Liver (tissue), 9 donors: ENCODE data around the gene PDE10A. TPM values are rescaled to one million over a fixed set of nuclear protein-coding genes. Genes with fewer than 3 reads are reported as not detected.

Experiments
- DNase-seq: peaks from one replicate; pipeline ENCODE4 v3.0.0-alpha.2; 2017; ENCODE audit warnings: low spot score
- H3K27ac ChIP-seq, 2 donors: one replicate each; pipeline ENCODE4 v1.7.0; 2013; ENCODE audit warnings: inconsistent platforms in 2 of 2, low read length in 2 of 2, control low read depth in 1 of 2, low read depth in 1 of 2, mild to moderate bottlenecking in 1 of 2
- H3K27me3 ChIP-seq, 4 donors: one replicate each; pipeline versions ENCODE4 v1.6.1 to v1.7.0; 2013; ENCODE audit warnings: low read length in 3 of 4, inconsistent platforms in 1 of 4, mild to moderate bottlenecking in 1 of 4, moderate library complexity in 1 of 4; ENCODE audit not compliant: control insufficient read depth in 4 of 4, insufficient read depth in 4 of 4
- H3K36me3 ChIP-seq, 4 donors: one replicate each; pipeline versions ENCODE4 v1.6.1 to v1.7.0; 2013; ENCODE audit warnings: low read length in 3 of 4, mild to moderate bottlenecking in 3 of 4, low read depth in 1 of 4, moderate library complexity in 1 of 4; ENCODE audit not compliant: control insufficient read depth in 4 of 4, insufficient read depth in 3 of 4
- H3K4me1 ChIP-seq, 4 donors: one replicate each; pipeline versions ENCODE4 v1.6.1 to v1.7.0; 2013; ENCODE audit warnings: low read length in 3 of 4, mild to moderate bottlenecking in 3 of 4, moderate library complexity in 1 of 4; ENCODE audit not compliant: control insufficient read depth in 4 of 4, insufficient read depth in 4 of 4
- H3K4me3 ChIP-seq, 3 donors: one replicate each; pipeline versions ENCODE4 v1.6.1 to v1.7.0; 2013; ENCODE audit warnings: low read length in 3 of 3, control low read depth in 1 of 3, low read depth in 1 of 3, mild to moderate bottlenecking in 1 of 3
- H3K9ac ChIP-seq, 2 donors: one replicate each; pipeline ENCODE4 v1.7.0; 2013; ENCODE audit warnings: low read length in 2 of 2, mild to moderate bottlenecking in 2 of 2, moderate library complexity in 2 of 2, control low read depth in 1 of 2, low read depth in 1 of 2
- H3K9me3 ChIP-seq, 4 donors: one replicate each; pipeline versions ENCODE4 v1.6.1 to v1.7.0; 2013; ENCODE audit warnings: low read length in 3 of 4; ENCODE audit not compliant: control insufficient read depth in 4 of 4
- CTCF ChIP-seq: fragments of 150-350 bp; IDR thresholded peaks from 2 replicates; pipeline ENCODE4 v1.5.1; 2017; ENCODE audit warnings: improper control_type of control experiment, low read depth, low read length; ENCODE audit not compliant: missing input control
- FOXA1 ChIP-seq: IDR thresholded peaks from 2 replicates; pipeline ENCODE4 v1.6.1; 2016; ENCODE audit warnings: antibody characterized with exemption
- FOXA2 ChIP-seq: IDR thresholded peaks from 2 replicates; pipeline ENCODE4 v1.6.1; 2016; ENCODE audit warnings: antibody characterized with exemption
- GABPA ChIP-seq, 2 donors: IDR thresholded peaks in 1 of 2; conservative IDR thresholded peaks in 1 of 2; 2 replicates each; pipeline ENCODE4 v1.6.1; 2016; ENCODE audit warnings: antibody characterized with exemption in 2 of 2, mild to moderate bottlenecking in 1 of 2, moderate library complexity in 1 of 2
- HNF4A ChIP-seq, 2 donors: conservative IDR thresholded peaks; 2 replicates each; pipeline ENCODE4 v1.6.1; 2016; ENCODE audit warnings: antibody characterized with exemption in 2 of 2, mild to moderate bottlenecking in 2 of 2
- HNF4G ChIP-seq: IDR thresholded peaks from 2 replicates; pipeline ENCODE4 v1.6.1; 2016; ENCODE audit warnings: antibody characterized with exemption
- JUND ChIP-seq, 2 donors: IDR thresholded peaks; 2 replicates each; pipeline ENCODE4 v1.6.1; 2016; ENCODE audit warnings: antibody characterized with exemption in 2 of 2
- NR2F2 ChIP-seq: IDR thresholded peaks from 2 replicates; pipeline ENCODE4 v1.6.1; 2016; ENCODE audit warnings: antibody characterized with exemption
- RAD21 ChIP-seq, 2 donors: IDR thresholded peaks; 2 replicates each; pipeline ENCODE4 v1.6.1; 2016; ENCODE audit warnings: antibody characterized with exemption in 2 of 2, mild to moderate bottlenecking in 2 of 2
- REST ChIP-seq: IDR thresholded peaks from 2 replicates; pipeline ENCODE4 v1.6.1; 2016; ENCODE audit warnings: antibody characterized with exemption, mild to moderate bottlenecking
- RXRA ChIP-seq, 2 donors: IDR thresholded peaks; 2 replicates each; pipeline ENCODE4 v1.6.1; 2017 to 2018; ENCODE audit warnings: antibody characterized with exemption in 2 of 2, mild to moderate bottlenecking in 1 of 2
- TAF1 ChIP-seq: conservative IDR thresholded peaks from 2 replicates; pipeline ENCODE4 v1.6.1; 2016; ENCODE audit warnings: antibody characterized with exemption, mild to moderate bottlenecking
- YY1 ChIP-seq: IDR thresholded peaks from 2 replicates; pipeline ENCODE4 v1.6.1; 2016; ENCODE audit warnings: antibody characterized with exemption, mild to moderate bottlenecking
- ZBTB33 ChIP-seq: IDR thresholded peaks from 2 replicates; pipeline ENCODE4 v1.6.1; 2016; ENCODE audit warnings: antibody characterized with exemption
- WGBS: extraction: QIAGEN DNeasy Blood & Tissue Kit; methylation state at CpG from one replicate; pipeline ENCODE4 v1.1.7; 2013; 5-methylcytosine and 5-hydroxymethylcytosine counted together
- polyA plus RNA-seq, 2 donors: library from polyadenylated mRNA; stranded (reverse) in 1 of 2; unstranded in 1 of 2; fragments of 200-250 nt in 1 of 2; fragments of >200 nt in 1 of 2; fragmentation: Nextera tagmentation in 1 of 2; extraction: Ambion mirVana in 1 of 2; gene quantifications; one replicate each; pipeline versions ENCODE4 v1.2.1 to v1.2.3, GENCODE V29; 2013 to 2015
- total RNA-seq, 2 donors: library from RNA; depleted of rRNA; stranded (reverse); fragments of >200 nt; gene quantifications; one replicate each; pipeline ENCODE4 v1.2.3, GENCODE V29; 2014
- TF ChIP-seq, protein P1 (sequence below): IDR thresholded peaks from 2 replicates; pipeline ENCODE4 v1.6.1; 2016; ENCODE audit warnings: antibody characterized with exemption
- TF ChIP-seq, protein P2 (sequence below): IDR thresholded peaks from 2 replicates; pipeline ENCODE4 v1.6.1; 2016; ENCODE audit warnings: antibody characterized with exemption
- donor health status: healthy.
- donor health status: healthy.
- donor health status: healthy.
- donor health status: healthy.
- donor health status: healthy.

The PDE10A gene
- total and polyA plus RNA-seq, 4 donors, result 0.20 to 1.7 (median 0.47) TPM

GRCh38 chr6:165455488-165455887, 207.6 kb downstream of the PDE10A start:
- H3K27me3 ChIP-seq, result peaks cover 0 to 7% (median 1%) of the 10 kb centered on the region in 4 donors
- H3K4me1 ChIP-seq, result no peaks in the 10 kb centered on the region
- 69% methylated on average over 3 of the region's 3 CpGs for WGBS
- no peaks in the 10 kb centered on the region for H3K9me3 ChIP-seq
- no peak overlapping the region for H3K9ac ChIP-seq
- no peak for TF ChIP-seq FOXA2
- no peak for TF ChIP-seq RXRA (IDR thresholded peaks at IDR 0.05)
- TF ChIP-seq GABPA (IDR thresholded peaks at IDR 0.05 in 1 of 2, conservative IDR thresholded peaks at IDR 0.05 in 1 of 2), result no peak
- no peak for TF ChIP-seq HNF4A (conservative IDR thresholded peaks at IDR 0.05)
- TF ChIP-seq, protein P1, sequence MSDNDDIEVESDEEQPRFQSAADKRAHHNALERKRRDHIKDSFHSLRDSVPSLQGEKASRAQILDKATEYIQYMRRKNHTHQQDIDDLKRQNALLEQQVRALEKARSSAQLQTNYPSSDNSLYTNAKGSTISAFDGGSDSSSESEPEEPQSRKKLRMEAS, result no peak
- TF ChIP-seq TAF1, result no peak
- no peak for TF ChIP-seq RAD21 (IDR thresholded peaks at IDR 0.05)
- TF ChIP-seq, protein P2, sequence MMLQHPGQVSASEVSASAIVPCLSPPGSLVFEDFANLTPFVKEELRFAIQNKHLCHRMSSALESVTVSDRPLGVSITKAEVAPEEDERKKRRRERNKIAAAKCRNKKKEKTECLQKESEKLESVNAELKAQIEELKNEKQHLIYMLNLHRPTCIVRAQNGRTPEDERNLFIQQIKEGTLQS, result no peak
- TF ChIP-seq NR2F2, result no peak
- no peak for TF ChIP-seq CTCF
- TF ChIP-seq YY1, result no peak
- no peak for TF ChIP-seq JUND (IDR thresholded peaks at IDR 0.05)
- no peak for TF ChIP-seq FOXA1
- TF ChIP-seq ZBTB33, result no peak
- no peak for TF ChIP-seq HNF4G
- no peak for TF ChIP-seq REST
- H3K4me3 ChIP-seq, result no peak overlapping the region
- DNase-seq, result no peak
- no peaks in the 10 kb centered on the region for H3K36me3 ChIP-seq
- peak overlapping the region in 1 of 2 donors; percentile 13 for H3K27ac ChIP-seq

DNA sequence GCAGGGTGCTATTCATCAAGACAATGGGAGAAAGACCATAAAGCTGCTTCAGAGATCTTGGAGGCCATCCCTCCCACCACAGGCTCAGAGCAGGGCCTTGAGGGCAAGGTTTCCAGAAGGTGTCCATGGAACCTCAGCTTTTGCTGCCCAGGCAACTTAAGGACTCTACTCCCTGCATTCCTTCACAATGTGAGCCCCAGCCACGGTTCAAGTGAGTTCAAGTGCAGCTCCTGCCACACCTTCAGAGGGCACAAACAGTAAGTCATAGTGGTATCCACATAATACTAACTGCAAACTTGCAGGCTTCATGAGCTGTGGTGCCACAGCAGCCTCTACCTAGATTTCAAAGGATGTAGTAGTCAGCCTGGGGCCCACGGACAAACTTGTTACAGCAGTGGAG, 209.6 kb downstream of the PDE10A start:
- no peaks in the 10 kb centered on the region for H3K4me1 ChIP-seq
- peaks cover 0 to 6% (median 1%) of the 10 kb centered on the region in 4 donors for H3K27me3 ChIP-seq
- WGBS, result 71% methylated on average over 2 of the region's 2 CpGs
- no peak overlapping the region for H3K9ac ChIP-seq
- H3K36me3 ChIP-seq, result no peaks in the 10 kb centered on the region
- H3K9me3 ChIP-seq, result no peaks in the 10 kb centered on the region
- no peak overlapping the region for H3K4me3 ChIP-seq
- H3K27ac ChIP-seq, result no peak overlapping the region
- no peak for DNase-seq
- TF ChIP-seq RXRA (IDR thresholded peaks at IDR 0.05) (no peak), FOXA2 (no peak), RAD21 (IDR thresholded peaks at IDR 0.05) (no peak), REST (no peak), CTCF (no peak), ZBTB33 (no peak)
